Ishikawa (cell line): Measurements from ENCODE around the gene COTL1.

ENCODE experiments used
- CEBPB ChIP-seq: IDR thresholded peaks from 2 replicates; pipeline ENCODE4 v1.6.1; 2012
- CREB1 ChIP-seq: IDR thresholded peaks from 2 replicates; pipeline ENCODE4 v1.6.1; 2012; ENCODE audit warnings: low read depth
- FOXM1 ChIP-seq: IDR thresholded peaks from 2 replicates; pipeline ENCODE4 v1.6.1; 2012; ENCODE audit warnings: low read depth, borderline replicate concordance
- RAD21 ChIP-seq: IDR thresholded peaks from 2 replicates; pipeline ENCODE4 v1.6.1; 2012; ENCODE audit warnings: low read depth
- YY1 ChIP-seq: IDR thresholded peaks from 2 replicates; pipeline ENCODE4 v1.6.1; 2012; ENCODE audit warnings: low read depth
- TF ChIP-seq, protein P1 (sequence below): IDR thresholded peaks from 2 replicates; pipeline ENCODE4 v1.6.1; 2012; ENCODE audit warnings: low read depth, mild to moderate bottlenecking
- TF ChIP-seq, protein P2 (sequence below): IDR thresholded peaks from 2 replicates; pipeline ENCODE4 v1.6.1; 2012

DNA sequence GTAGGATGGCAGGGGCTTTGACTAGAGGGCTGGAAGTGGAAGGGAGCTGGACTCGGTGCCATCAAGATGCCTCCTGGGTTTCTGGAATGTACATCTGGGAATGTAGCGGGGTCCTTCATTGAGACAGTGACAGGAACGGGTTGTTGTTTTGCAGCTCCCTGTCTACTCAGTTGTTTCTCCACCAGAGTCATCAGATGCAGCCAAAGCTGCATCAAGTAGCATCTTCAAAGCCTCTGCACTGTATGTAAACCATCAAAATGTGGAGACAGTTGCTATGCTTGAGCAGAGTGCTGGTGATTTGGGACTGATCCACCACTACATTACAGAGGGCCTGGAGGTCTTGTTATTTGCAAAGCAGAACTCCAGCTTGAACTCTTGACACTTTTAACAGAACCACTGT, 88.3 kb downstream of the COTL1 start:
- TF ChIP-seq, protein P1, sequence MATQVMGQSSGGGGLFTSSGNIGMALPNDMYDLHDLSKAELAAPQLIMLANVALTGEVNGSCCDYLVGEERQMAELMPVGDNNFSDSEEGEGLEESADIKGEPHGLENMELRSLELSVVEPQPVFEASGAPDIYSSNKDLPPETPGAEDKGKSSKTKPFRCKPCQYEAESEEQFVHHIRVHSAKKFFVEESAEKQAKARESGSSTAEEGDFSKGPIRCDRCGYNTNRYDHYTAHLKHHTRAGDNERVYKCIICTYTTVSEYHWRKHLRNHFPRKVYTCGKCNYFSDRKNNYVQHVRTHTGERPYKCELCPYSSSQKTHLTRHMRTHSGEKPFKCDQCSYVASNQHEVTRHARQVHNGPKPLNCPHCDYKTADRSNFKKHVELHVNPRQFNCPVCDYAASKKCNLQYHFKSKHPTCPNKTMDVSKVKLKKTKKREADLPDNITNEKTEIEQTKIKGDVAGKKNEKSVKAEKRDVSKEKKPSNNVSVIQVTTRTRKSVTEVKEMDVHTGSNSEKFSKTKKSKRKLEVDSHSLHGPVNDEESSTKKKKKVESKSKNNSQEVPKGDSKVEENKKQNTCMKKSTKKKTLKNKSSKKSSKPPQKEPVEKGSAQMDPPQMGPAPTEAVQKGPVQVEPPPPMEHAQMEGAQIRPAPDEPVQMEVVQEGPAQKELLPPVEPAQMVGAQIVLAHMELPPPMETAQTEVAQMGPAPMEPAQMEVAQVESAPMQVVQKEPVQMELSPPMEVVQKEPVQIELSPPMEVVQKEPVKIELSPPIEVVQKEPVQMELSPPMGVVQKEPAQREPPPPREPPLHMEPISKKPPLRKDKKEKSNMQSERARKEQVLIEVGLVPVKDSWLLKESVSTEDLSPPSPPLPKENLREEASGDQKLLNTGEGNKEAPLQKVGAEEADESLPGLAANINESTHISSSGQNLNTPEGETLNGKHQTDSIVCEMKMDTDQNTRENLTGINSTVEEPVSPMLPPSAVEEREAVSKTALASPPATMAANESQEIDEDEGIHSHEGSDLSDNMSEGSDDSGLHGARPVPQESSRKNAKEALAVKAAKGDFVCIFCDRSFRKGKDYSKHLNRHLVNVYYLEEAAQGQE: no peak
- TF ChIP-seq, protein P2, sequence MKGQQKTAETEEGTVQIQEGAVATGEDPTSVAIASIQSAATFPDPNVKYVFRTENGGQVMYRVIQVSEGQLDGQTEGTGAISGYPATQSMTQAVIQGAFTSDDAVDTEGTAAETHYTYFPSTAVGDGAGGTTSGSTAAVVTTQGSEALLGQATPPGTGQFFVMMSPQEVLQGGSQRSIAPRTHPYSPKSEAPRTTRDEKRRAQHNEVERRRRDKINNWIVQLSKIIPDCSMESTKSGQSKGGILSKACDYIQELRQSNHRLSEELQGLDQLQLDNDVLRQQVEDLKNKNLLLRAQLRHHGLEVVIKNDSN: no peak
- TF ChIP-seq CEBPB (no peak), YY1 (no peak), RAD21 (no peak), FOXM1 (no peak), CREB1 (no peak)
